GM19240 (cell line): ENCODE results near the gene CXCL1.

ENCODE experiments used
- DNase-seq: peaks from one replicate; pipeline ENCODE4 v3.0.0; 2011; ENCODE audit warnings: low spot score; ENCODE audit not compliant: insufficient read length

The CXCL1 gene

GRCh38 chr4:73916172-73916925, 47.2 kb downstream of the CXCL1 start:
- no peak for DNase-seq

DNA sequence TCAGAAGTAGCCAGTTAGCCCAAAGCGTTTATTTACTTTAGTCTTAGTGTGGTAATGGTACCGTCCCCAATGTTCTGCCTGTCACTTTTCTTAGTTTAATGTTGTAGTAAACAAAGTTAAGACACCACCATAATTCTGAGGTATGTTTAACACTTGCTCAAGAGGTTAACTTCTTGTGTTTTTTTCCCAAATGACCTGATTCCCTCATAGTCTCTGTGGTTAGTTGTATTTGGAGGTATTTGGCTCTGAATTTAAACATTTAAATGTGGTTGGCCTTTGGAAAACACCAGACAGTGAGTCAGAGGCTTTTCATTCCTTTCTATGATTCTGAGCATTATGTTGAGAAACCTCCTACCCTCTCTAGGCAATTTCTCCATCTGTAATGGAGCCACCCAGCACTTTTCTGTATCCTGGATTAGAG, 47.9 kb downstream of the CXCL1 start:
- no peak for DNase-seq

- no peak for DNase-seq
Measured at GRCh38 chr4:73918058-73918457, 48.9 kb downstream of the CXCL1 start.

- DNase-seq = no peak
Measured at GRCh38 chr4:73919691-73920090, 50.5 kb downstream of the CXCL1 start.
